ENCODE data around the gene PTPRO.
"Not testable (repeated sequence)": the region's sequence is repeated elsewhere in the genome, so short reads cannot be mapped to it uniquely, and the experiment has no call there.

PTPRO gene

GRCh38 chr12:15613981-15614380 is 291.7 kb downstream of the PTPRO start:
- H3K36me3 ChIP-seq (ENCODE audit: control insufficient read depth in 2 of 2, insufficient read depth in 2 of 2, low read length in 2 of 2) = peaks cover 0 to under 1% of the 10 kb centered on the region in 2 donors
- no peak overlapping the region for H3K27ac ChIP-seq (ENCODE audit: low read length)
- H3K9ac ChIP-seq (ENCODE audit: low read length in 2 of 2) = no peak overlapping the region
- no peaks in the 10 kb centered on the region for H3K4me1 ChIP-seq (ENCODE audit: control insufficient read depth, insufficient read depth, low read length)
- no peaks in the 10 kb centered on the region for H3K27me3 ChIP-seq (ENCODE audit: control insufficient read depth in 1 of 2, insufficient read depth in 2 of 2, low read length in 2 of 2)
- no peaks in the 10 kb centered on the region for H3K9me3 ChIP-seq (ENCODE audit: control insufficient read depth in 2 of 2, low read length in 2 of 2)
- no peak overlapping the region for H3K4me3 ChIP-seq (ENCODE audit: low read length in 2 of 2)

- not testable (repeated sequence) for H3K9me3 ChIP-seq (ENCODE audit: control insufficient read depth in 2 of 2, low read length in 2 of 2); H3K9ac ChIP-seq (ENCODE audit: low read length in 2 of 2)
Observed at GRCh38 chr12:15616495-15616894, 294.2 kb downstream of the PTPRO start.

GRCh38 chr12:15620741-15621539 is 298.6 kb downstream of the PTPRO start:
- no peak overlapping the region for H3K9ac ChIP-seq (ENCODE audit: low read length in 2 of 2)
- H3K4me3 ChIP-seq (ENCODE audit: low read length in 2 of 2) = no peak overlapping the region
- no peaks in the 10 kb centered on the region for H3K9me3 ChIP-seq (ENCODE audit: control insufficient read depth in 2 of 2, low read length in 2 of 2)
- no peaks in the 10 kb centered on the region for H3K27me3 ChIP-seq (ENCODE audit: control insufficient read depth in 1 of 2, insufficient read depth in 2 of 2, low read length in 2 of 2)
- peaks cover 7 to 11% of the 10 kb centered on the region in 2 donors for H3K36me3 ChIP-seq (ENCODE audit: control insufficient read depth in 2 of 2, insufficient read depth in 2 of 2, low read length in 2 of 2)
- H3K27ac ChIP-seq (ENCODE audit: low read length) = no peak overlapping the region
- H3K4me1 ChIP-seq (ENCODE audit: control insufficient read depth, insufficient read depth, low read length) = no peaks in the 10 kb centered on the region

More at GRCh38 chr12:15616495-15616894, 294.2 kb downstream of the PTPRO start:
- not testable (repeated sequence) for H3K36me3 ChIP-seq (ENCODE audit: control insufficient read depth in 2 of 2, insufficient read depth in 2 of 2, low read length in 2 of 2); H3K27ac ChIP-seq (ENCODE audit: low read length); H3K4me3 ChIP-seq (ENCODE audit: low read length in 2 of 2); H3K27me3 ChIP-seq (ENCODE audit: control insufficient read depth in 1 of 2, insufficient read depth in 2 of 2, low read length in 2 of 2); H3K4me1 ChIP-seq (ENCODE audit: control insufficient read depth, insufficient read depth, low read length)

GRCh38 chr12:15625075-15625474 is 302.8 kb downstream of the PTPRO start:
- Histone ChIP-seq H3K4me3 (ENCODE audit: low read length in 2 of 2) (no peak overlapping the region), H3K27ac (ENCODE audit: low read length) (no peak overlapping the region), H3K27me3 (ENCODE audit: control insufficient read depth in 1 of 2, insufficient read depth in 2 of 2, low read length in 2 of 2) (no peaks in the 10 kb centered on the region), H3K4me1 (ENCODE audit: control insufficient read depth, insufficient read depth, low read length) (peaks cover 3% of the 10 kb centered on the region), H3K9me3 (ENCODE audit: control insufficient read depth in 2 of 2, low read length in 2 of 2) (no peaks in the 10 kb centered on the region), H3K9ac (ENCODE audit: low read length in 2 of 2) (no peak overlapping the region), H3K36me3 (ENCODE audit: control insufficient read depth in 2 of 2, insufficient read depth in 2 of 2, low read length in 2 of 2) (peaks cover 3 to 7% of the 10 kb centered on the region in 2 donors)

GRCh38 chr12:15627995-15628945 is 306.0 kb downstream of the PTPRO start:
- peaks cover 3 to 9% of the 10 kb centered on the region in 2 donors for H3K36me3 ChIP-seq (ENCODE audit: control insufficient read depth in 2 of 2, insufficient read depth in 2 of 2, low read length in 2 of 2)
- H3K27me3 ChIP-seq (ENCODE audit: control insufficient read depth in 1 of 2, insufficient read depth in 2 of 2, low read length in 2 of 2) = no peaks in the 10 kb centered on the region
- H3K4me3 ChIP-seq (ENCODE audit: low read length in 2 of 2) = peak overlapping the region; percentile 30 to 42
- no peaks in the 10 kb centered on the region for H3K9me3 ChIP-seq (ENCODE audit: control insufficient read depth in 2 of 2, low read length in 2 of 2)
- peak overlapping the region; percentile 26 for H3K27ac ChIP-seq (ENCODE audit: low read length)
- peaks cover 3% of the 10 kb centered on the region for H3K4me1 ChIP-seq (ENCODE audit: control insufficient read depth, insufficient read depth, low read length)
- peak overlapping the region; percentile 3 to 64 for H3K9ac ChIP-seq (ENCODE audit: low read length in 2 of 2)

- Histone ChIP-seq H3K36me3 (ENCODE audit: control insufficient read depth in 2 of 2, insufficient read depth in 2 of 2, low read length in 2 of 2) (peaks cover 1 to 9% of the 10 kb centered on the region in 2 donors), H3K4me1 (ENCODE audit: control insufficient read depth, insufficient read depth, low read length) (peaks cover 3% of the 10 kb centered on the region), H3K9me3 (ENCODE audit: control insufficient read depth in 2 of 2, low read length in 2 of 2) (no peaks in the 10 kb centered on the region), H3K9ac (ENCODE audit: low read length in 2 of 2) (no peak overlapping the region), H3K27ac (ENCODE audit: low read length) (no peak overlapping the region), H3K4me3 (ENCODE audit: low read length in 2 of 2) (no peak overlapping the region), H3K27me3 (ENCODE audit: control insufficient read depth in 1 of 2, insufficient read depth in 2 of 2, low read length in 2 of 2) (no peaks in the 10 kb centered on the region)
Observed at GRCh38 chr12:15629108-15629507, 306.8 kb downstream of the PTPRO start.

GRCh38 chr12:15629761-15630160 is 307.5 kb downstream of the PTPRO start:
- Histone ChIP-seq H3K27me3 (ENCODE audit: control insufficient read depth in 1 of 2, insufficient read depth in 2 of 2, low read length in 2 of 2) (no peaks in the 10 kb centered on the region), H3K4me1 (ENCODE audit: control insufficient read depth, insufficient read depth, low read length) (peaks cover 3% of the 10 kb centered on the region), H3K36me3 (ENCODE audit: control insufficient read depth in 2 of 2, insufficient read depth in 2 of 2, low read length in 2 of 2) (peaks cover 0 to 9% of the 10 kb centered on the region in 2 donors), H3K9me3 (ENCODE audit: control insufficient read depth in 2 of 2, low read length in 2 of 2) (no peaks in the 10 kb centered on the region), H3K4me3 (ENCODE audit: low read length in 2 of 2) (no peak overlapping the region), H3K9ac (ENCODE audit: low read length in 2 of 2) (no peak overlapping the region), H3K27ac (ENCODE audit: low read length) (no peak overlapping the region)

GRCh38 chr12:15631007-15631715 is 308.9 kb downstream of the PTPRO start:
- H3K27me3 ChIP-seq (ENCODE audit: control insufficient read depth in 1 of 2, insufficient read depth in 2 of 2, low read length in 2 of 2) = no peaks in the 10 kb centered on the region
- H3K4me1 ChIP-seq (ENCODE audit: control insufficient read depth, insufficient read depth, low read length) = peaks cover 3% of the 10 kb centered on the region
- no peak overlapping the region for H3K9ac ChIP-seq (ENCODE audit: low read length in 2 of 2)
- no peaks in the 10 kb centered on the region for H3K9me3 ChIP-seq (ENCODE audit: control insufficient read depth in 2 of 2, low read length in 2 of 2)
- peaks cover 0 to 9% of the 10 kb centered on the region in 2 donors for H3K36me3 ChIP-seq (ENCODE audit: control insufficient read depth in 2 of 2, insufficient read depth in 2 of 2, low read length in 2 of 2)
- no peak overlapping the region for H3K27ac ChIP-seq (ENCODE audit: low read length)
- no peak overlapping the region for H3K4me3 ChIP-seq (ENCODE audit: low read length in 2 of 2)

- Histone ChIP-seq H3K27me3 (ENCODE audit: control insufficient read depth in 1 of 2, insufficient read depth in 2 of 2, low read length in 2 of 2) (no peaks in the 10 kb centered on the region), H3K36me3 (ENCODE audit: control insufficient read depth in 2 of 2, insufficient read depth in 2 of 2, low read length in 2 of 2) (peaks cover 0 to 9% of the 10 kb centered on the region in 2 donors), H3K9me3 (ENCODE audit: control insufficient read depth in 2 of 2, low read length in 2 of 2) (no peaks in the 10 kb centered on the region), H3K4me3 (ENCODE audit: low read length in 2 of 2) (no peak overlapping the region), H3K27ac (ENCODE audit: low read length) (no peak overlapping the region), H3K4me1 (ENCODE audit: control insufficient read depth, insufficient read depth, low read length) (peaks cover 3% of the 10 kb centered on the region), H3K9ac (ENCODE audit: low read length in 2 of 2) (no peak overlapping the region)
Observed at GRCh38 chr12:15632708-15633107, 310.4 kb downstream of the PTPRO start.

- no peaks in the 10 kb centered on the region for H3K9me3 ChIP-seq (ENCODE audit: control insufficient read depth in 2 of 2, low read length in 2 of 2)
- H3K36me3 ChIP-seq (ENCODE audit: control insufficient read depth in 2 of 2, insufficient read depth in 2 of 2, low read length in 2 of 2) = peaks cover 0 to 9% of the 10 kb centered on the region in 2 donors
- peaks cover 2% of the 10 kb centered on the region for H3K4me1 ChIP-seq (ENCODE audit: control insufficient read depth, insufficient read depth, low read length)
- H3K9ac ChIP-seq (ENCODE audit: low read length in 2 of 2) = no peak overlapping the region
- H3K4me3 ChIP-seq (ENCODE audit: low read length in 2 of 2) = no peak overlapping the region
- H3K27ac ChIP-seq (ENCODE audit: low read length) = no peak overlapping the region
- no peaks in the 10 kb centered on the region for H3K27me3 ChIP-seq (ENCODE audit: control insufficient read depth in 1 of 2, insufficient read depth in 2 of 2, low read length in 2 of 2)
Observed at GRCh38 chr12:15633201-15633600, 310.9 kb downstream of the PTPRO start.

All from stomach smooth muscle (tissue), 2 donors.